ENCODE data around the gene PVRIG. TPM values are rescaled to one million over a fixed set of nuclear protein-coding genes. Genes with fewer than 3 reads are reported as not detected.
"Not testable (repeated sequence)": the region's sequence is repeated elsewhere in the genome, so short reads cannot be mapped to it uniquely, and the experiment has no call there.

PVRIG gene
- total RNA-seq, 2 experiments from 2014 or later = 83.3 to 86.6 TPM

GRCh38 chr7:100212631-100213286 lies 7.0 kb upstream of the PVRIG start:
- intact Hi-C loops (cut with micrococcal nuclease; ENCODE audit: unreplicated experiment) = no loop called here
- Histone ChIP-seq H4K20me1 (ENCODE audit: insufficient read depth, low read length) (no peaks in the 10 kb centered on the region), H3K36me3 (ENCODE audit: insufficient read depth, low read length) (peaks cover 9% of the 10 kb centered on the region; the same call in 1 of the 2 replicates), H3K79me2 (ENCODE audit: insufficient read depth, low read depth, low read length) (no peaks in the 10 kb centered on the region), H3K27ac (ENCODE audit: low read depth, low read length, poor library complexity, severe bottlenecking) (peak overlapping the region; percentile 96), H3K9me3 (ENCODE audit: low read length) (no peaks in the 10 kb centered on the region), H2AFZ (ENCODE audit: low read length) (no peak overlapping the region), H3K4me3 (ENCODE audit: low read depth, low read length, poor library complexity, severe bottlenecking) (no peak overlapping the region), H3K4me2 (ENCODE audit: low read length) (peak overlapping the region; percentile 26), H3K9me2 (ENCODE audit: insufficient read depth, low read length) (no peaks in the 10 kb centered on the region), H3K4me1 (ENCODE audit: insufficient read depth, low read length, poor library complexity, severe bottlenecking) (peaks cover 88% of the 10 kb centered on the region)
- ChIA-PET CTCF (ENCODE audit: unreplicated experiment) (no interaction called here), POLR2A (interaction anchor here (0.8 to 2.4 kb wide), 5 partner anchors 8 to 20 kb away, joined by 3 to 9 read pairs (median 5); no protein-coding TSS in a partner anchor)
- BruUV-seq (replicated peaks) = no TSS peak
- no peak for DNase-seq (ENCODE audit: low spot score)
- TF ChIP-seq EZH2phosphoT487 (IDR thresholded peaks at IDR 0.05; ENCODE audit: borderline replicate concordance, low read depth, low read length) = no peak
- TF ChIP-seq CTCF (conservative IDR thresholded peaks at IDR 0.05; ENCODE audit: low read length) = no peak

GRCh38 chr7:100213672-100214071 lies 6.1 kb upstream of the PVRIG start:
- POLR2A ChIA-PET = interaction anchor here (0.8 to 1.7 kb wide), 3 partner anchors 9 to 19 kb away, joined by 3 to 5 read pairs (median 5); no protein-coding TSS in a partner anchor
- no peak overlapping the region for H2AFZ ChIP-seq (ENCODE audit: low read length)
- BruUV-seq (replicated peaks) = no TSS peak
- H3K79me2 ChIP-seq (ENCODE audit: insufficient read depth, low read depth, low read length) = no peaks in the 10 kb centered on the region; the same call in 1 of the 2 replicates
- no peak overlapping the region for H3K4me3 ChIP-seq (ENCODE audit: low read depth, low read length, poor library complexity, severe bottlenecking)
- no peaks in the 10 kb centered on the region for H4K20me1 ChIP-seq (ENCODE audit: insufficient read depth, low read length)
- H3K9me2 ChIP-seq (ENCODE audit: insufficient read depth, low read length) = no peaks in the 10 kb centered on the region
- H3K4me1 ChIP-seq (ENCODE audit: insufficient read depth, low read length, poor library complexity, severe bottlenecking) = peaks cover 89% of the 10 kb centered on the region
- intact Hi-C loops (cut with micrococcal nuclease; ENCODE audit: unreplicated experiment) = no loop called here
- peaks cover 9% of the 10 kb centered on the region; the same call in 1 of the 2 replicates for H3K36me3 ChIP-seq (ENCODE audit: insufficient read depth, low read length)
- CTCF ChIA-PET (ENCODE audit: unreplicated experiment) = no interaction called here
- H3K27ac ChIP-seq (ENCODE audit: low read depth, low read length, poor library complexity, severe bottlenecking) = peak overlapping the region; percentile 96
- H3K4me2 ChIP-seq (ENCODE audit: low read length) = peak overlapping the region; percentile 26; the same call in 1 of the 2 replicates
- H3K9me3 ChIP-seq (ENCODE audit: low read length) = no peaks in the 10 kb centered on the region
- no peak for DNase-seq (ENCODE audit: low spot score)
- TF ChIP-seq CTCF (conservative IDR thresholded peaks at IDR 0.05; ENCODE audit: low read length) (no peak), EZH2phosphoT487 (IDR thresholded peaks at IDR 0.05; ENCODE audit: borderline replicate concordance, low read depth, low read length) (no peak)

- H3K4me3 ChIP-seq (ENCODE audit: low read depth, low read length, poor library complexity, severe bottlenecking); CTCF ChIA-PET (ENCODE audit: unreplicated experiment); BruUV-seq (replicated peaks); POLR2A ChIA-PET; H4K20me1 ChIP-seq (ENCODE audit: insufficient read depth, low read length); intact Hi-C loops (cut with micrococcal nuclease; ENCODE audit: unreplicated experiment); H3K36me3 ChIP-seq (ENCODE audit: insufficient read depth, low read length); H3K79me2 ChIP-seq (ENCODE audit: insufficient read depth, low read depth, low read length); H2AFZ ChIP-seq (ENCODE audit: low read length); H3K9me3 ChIP-seq (ENCODE audit: low read length); H3K9me2 ChIP-seq (ENCODE audit: insufficient read depth, low read length): not testable (repeated sequence)
- Histone ChIP-seq H3K4me1 (ENCODE audit: insufficient read depth, low read length, poor library complexity, severe bottlenecking) (peaks cover 89% of the 10 kb centered on the region), H3K4me2 (ENCODE audit: low read length) (peak overlapping the region; percentile 26; the same call in 1 of the 2 replicates), H3K27ac (ENCODE audit: low read depth, low read length, poor library complexity, severe bottlenecking) (peak overlapping the region; percentile 96)
- peak; percentile 53 for TF ChIP-seq CTCF (conservative IDR thresholded peaks at IDR 0.05; ENCODE audit: low read length)
- peak; percentile 71 for DNase-seq (ENCODE audit: low spot score)
These were observed 5.4 kb upstream of the PVRIG start for GRCh38 chr7:100214356-100214755.

All from OCI-LY7 (cell line).